ENCODE measurements around the gene CDC42BPA.
"Not testable (repeated sequence)": the region's sequence is repeated elsewhere in the genome, so short reads cannot be mapped to it uniquely, and the experiment has no call there.

Gene CDC42BPA

DNA sequence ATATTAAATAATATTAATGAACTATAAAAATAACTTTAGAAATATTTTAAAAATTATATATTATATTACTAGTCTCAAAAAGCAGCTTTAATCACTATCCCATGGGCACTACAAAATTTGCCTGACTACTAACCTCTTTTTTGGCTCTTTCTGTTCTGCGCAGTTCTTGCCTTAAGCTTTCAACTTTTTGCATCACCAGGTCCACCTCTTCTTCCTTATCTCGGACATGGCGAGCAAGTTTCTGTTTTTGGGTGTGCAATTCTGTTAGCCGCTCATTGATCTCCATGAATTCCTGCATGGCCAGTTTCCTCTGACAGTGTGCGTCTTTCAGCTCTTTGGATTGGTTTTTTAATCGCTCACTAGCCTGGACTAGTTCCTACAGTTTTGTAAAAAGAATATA lies 205.8 kb downstream of the CDC42BPA start:
- DNase-seq, result no peak

DNA sequence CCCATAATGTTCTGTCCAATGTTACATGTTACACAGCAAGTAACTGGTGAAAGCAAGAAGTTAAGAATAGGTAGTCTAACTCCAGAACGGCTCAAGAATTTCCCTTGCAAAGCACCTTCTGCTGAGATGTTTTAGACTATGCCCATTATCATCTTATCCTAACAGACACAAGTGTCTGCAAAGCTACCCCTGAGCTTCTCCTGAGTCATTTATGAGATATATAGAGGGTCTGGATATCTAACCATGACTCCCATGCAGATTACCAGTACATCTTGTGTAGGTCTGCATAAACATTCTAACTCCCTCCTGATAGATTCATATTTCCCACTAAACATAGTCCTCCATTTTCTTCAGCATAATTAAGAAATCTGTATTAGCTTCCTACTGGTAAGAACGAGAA lies 206.5 kb downstream of the CDC42BPA start:
- no peak for DNase-seq

DNA sequence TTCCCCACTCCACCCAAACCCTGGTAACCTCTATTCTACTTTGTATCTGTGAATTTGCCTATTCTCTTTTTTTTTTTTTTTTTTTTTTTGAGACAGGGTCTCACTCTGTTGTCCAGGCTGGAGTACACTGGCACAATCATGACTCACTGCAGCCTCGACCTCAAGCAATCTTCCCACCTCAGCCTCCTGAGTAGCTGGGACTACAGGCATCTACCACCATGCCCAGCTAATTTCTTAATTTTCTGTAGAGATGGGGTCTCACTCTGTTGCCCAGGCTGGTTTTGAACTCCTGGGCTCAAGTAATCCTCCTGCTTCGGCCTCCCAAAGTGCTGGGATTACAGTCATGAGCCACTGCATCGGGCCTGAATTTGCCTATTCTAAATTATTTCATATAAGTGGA lies 213.0 kb downstream of the CDC42BPA start:
- not testable (repeated sequence) for DNase-seq

- DNase-seq, result no peak
Measured at GRCh38 chr1:227102056-227102455, 216.2 kb downstream of the CDC42BPA start.

- no peak for DNase-seq
Measured at GRCh38 chr1:227094249-227094966, 223.9 kb downstream of the CDC42BPA start.

DNA sequence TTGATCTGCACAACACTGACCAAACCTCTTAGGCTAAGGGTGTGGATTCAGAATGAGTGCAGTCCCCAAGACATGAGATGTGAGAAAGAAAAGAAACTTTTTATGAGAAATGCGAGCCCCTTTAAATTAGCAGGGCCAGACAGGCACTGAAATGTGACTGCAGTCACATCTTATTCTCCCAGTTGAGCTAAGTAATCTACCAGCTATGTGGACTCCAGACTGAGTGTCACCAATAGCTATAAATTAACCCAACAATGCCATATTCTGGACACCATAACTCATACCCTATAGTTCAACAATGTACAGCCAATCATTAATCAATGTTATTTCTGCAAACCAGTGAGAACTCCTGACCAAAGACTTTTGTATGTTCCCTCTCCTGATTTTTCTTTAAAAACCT lies 225.0 kb downstream of the CDC42BPA start:
- DNase-seq, result no peak

DNA sequence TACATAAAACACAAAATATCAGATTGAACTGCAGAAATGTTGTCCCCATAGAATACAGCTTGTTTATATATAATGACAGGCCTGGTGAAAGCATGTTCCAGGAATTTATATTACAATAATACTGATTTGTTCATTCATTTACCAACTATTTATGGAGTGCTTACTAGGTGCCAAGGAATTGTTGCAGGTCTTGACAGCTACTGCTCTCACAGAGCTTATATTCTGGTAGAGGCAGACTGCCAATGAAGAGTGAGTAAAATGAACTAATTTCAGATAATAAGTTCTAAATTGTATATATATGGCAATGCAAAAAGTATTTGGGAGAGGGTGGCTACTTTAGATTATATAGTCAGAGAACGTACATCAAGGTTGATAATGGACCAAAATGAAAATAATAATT lies 226.2 kb downstream of the CDC42BPA start:
- no peak for DNase-seq

- no peak for DNase-seq
Measured at GRCh38 chr1:227086636-227087035, 231.7 kb downstream of the CDC42BPA start.

GRCh38 chr1:227082999-227083746 lies 235.1 kb downstream of the CDC42BPA start:
- DNase-seq, result no peak

DNA sequence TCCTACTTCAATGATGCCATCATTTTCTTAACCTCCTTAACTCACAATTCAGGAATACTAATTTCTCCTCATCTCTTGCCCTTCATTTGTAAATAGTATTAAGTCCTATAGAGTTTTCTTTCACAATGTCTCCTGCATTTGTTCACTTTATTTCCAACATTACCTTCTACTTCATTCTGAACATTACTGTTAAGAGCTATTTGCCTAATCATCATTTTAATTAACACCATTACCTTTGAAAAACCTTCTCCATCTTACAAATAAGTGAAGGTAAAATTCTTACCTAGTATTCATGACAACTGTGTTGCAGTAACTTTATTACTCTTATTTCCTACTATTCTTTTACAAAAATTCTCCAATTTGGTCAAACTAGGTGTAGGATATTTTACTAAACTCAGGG lies 240.5 kb downstream of the CDC42BPA start:
- no peak for DNase-seq

DNA sequence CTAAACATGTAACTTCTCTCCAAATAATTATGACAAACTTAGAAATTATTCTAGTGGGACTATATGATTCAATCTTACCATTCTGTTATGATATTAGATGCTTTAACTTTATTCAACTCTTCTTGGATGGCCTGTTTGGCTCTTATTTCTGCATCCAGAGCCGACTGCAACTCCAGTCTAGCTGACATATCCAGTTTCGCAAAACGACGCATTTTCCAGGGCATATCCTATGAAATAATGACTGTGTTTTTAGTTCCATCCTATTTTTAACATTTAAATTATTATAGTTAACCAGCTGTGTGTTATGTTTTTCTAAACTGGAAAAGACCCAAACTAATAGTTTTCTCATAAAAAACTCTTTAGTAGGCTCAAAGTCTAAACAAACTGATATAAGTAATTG lies 244.5 kb downstream of the CDC42BPA start:
- DNase-seq, result no peak

- DNase-seq, result no peak
Measured at GRCh38 chr1:227072991-227073390, 245.3 kb downstream of the CDC42BPA start.

- no peak for DNase-seq
Measured at GRCh38 chr1:227071895-227072587, 246.3 kb downstream of the CDC42BPA start.

DNA sequence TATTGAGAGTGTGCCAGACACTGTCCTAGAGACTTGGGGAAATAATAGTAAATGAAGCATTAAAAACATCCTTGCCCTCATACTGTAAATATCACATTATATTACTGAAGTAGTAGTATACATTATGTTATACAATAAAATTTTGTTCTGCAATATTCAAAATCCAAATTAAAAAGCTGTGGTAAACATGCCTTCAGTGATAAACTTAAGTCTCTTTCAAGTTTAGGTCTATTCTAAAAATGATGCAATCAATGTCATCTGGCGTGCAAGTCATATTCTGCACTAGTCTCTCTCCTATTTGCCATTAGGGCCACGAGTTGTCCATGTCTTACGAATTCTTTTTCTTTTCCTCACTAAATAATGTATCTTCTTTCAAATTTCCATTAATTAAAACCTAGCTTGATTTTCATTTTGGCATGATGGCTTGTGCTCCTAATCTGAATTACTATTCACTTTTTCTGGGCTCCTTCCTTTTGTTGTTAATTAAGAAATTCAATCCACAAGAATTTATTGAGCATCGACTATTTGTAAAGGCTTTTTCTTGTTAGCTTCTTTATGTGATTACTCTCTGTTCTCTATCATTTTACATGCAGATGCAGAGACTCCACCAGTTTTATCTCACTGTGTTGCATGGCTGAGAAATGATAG lies 247.5 kb downstream of the CDC42BPA start:
- DNase-seq, result no peak

DNA sequence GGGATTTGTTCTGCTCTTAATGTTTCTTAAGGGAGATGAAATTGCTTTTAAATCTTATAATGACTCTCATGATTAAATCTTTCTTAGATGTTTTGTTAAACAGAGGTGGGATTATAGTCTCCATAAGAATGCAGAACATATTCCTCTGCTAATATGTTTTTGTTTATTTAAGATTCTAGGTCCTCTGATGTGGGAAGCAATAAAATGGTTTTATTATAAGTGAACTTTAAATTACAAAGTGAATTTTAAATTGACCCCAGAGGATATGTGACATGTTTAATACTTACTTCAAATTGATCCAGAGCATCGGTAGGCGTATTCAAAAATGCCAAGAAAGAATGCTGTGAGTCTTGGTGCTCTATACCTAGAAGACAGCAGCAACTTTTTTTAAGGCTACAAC lies 248.8 kb downstream of the CDC42BPA start:
- DNase-seq, result no peak

DNA sequence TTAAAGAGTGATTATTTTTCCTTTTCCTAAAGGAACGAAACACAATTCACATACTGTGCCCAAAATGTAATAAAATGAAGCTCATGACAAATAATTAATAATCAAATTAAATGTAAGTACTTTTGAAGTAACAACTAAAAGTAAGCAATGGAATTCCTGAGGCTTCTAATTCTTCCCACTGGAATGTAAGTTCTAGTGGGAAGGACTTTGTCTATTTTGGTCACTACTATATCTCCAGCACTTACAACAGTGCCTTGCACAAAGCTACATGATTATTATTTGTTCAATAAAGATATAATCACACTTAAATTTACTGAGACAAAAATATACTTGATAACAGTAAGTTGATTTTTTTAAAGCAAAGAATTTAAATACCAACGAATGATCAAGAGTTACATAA lies 249.4 kb downstream of the CDC42BPA start:
- DNase-seq, result no peak

GRCh38 chr1:227066999-227067398 lies 251.3 kb downstream of the CDC42BPA start:
- no peak for DNase-seq

GRCh38 chr1:227065311-227065710 lies 253.0 kb downstream of the CDC42BPA start:
- DNase-seq, result no peak

DNA sequence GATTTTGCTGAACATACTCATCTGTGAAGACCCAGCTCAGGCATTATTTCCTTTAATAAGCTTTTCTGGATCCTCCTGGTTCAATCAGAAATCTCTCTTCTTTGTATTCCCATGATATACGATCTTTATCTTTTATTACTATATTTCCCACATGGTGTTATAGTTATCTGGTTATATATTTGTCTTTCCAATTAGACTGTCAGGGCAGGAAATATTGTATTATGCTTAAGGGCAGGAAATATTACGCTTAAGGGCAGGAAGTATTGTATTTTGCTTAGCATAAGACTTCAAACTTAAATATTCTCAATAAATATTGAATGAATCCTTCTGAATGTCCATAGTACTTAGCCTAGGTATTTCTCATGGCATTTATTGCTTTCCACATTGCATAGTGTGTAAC lies 256.0 kb downstream of the CDC42BPA start:
- no peak for DNase-seq

GRCh38 chr1:227059076-227059475 lies 259.2 kb downstream of the CDC42BPA start:
- DNase-seq, result no peak

DNA sequence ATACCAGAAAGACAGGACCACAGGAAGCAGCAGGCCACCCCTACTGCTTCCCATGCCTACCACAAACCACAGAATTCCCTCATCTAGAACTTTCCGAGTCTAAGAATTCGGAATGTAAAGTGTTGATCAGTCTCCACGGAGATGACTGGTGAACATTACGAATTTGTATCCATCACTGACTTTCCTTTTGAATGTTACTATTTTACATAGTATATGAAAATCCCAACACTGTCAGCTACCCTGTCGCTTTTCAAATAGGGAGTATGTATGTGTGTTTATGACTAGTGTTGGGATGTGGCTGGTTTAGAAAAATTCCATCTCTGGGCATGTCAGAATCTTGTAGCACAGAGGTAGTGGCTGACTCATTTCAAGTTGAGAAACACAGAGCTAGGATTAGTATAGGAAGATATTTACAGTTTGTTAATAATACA lies 260.0 kb downstream of the CDC42BPA start:
- DNase-seq, result no peak

DNA sequence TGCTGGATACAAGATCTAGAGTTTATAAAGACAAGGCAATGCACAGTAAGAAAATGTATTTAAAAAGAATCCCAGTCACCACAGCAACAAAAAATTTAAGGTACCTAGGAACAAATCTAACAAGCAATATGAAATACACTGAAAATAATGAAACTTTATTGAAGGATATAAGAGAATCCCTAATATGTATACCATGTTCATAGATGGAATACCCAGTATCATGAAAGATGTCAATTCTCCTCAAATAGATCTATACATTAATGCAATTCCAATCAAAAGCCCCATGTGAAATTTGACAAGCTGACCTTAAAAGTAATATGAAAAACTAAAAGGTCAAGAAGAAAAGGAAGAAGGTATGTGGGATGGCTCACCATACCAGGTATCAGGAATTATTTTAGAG lies 269.0 kb downstream of the CDC42BPA start:
- no peak for DNase-seq

DNA sequence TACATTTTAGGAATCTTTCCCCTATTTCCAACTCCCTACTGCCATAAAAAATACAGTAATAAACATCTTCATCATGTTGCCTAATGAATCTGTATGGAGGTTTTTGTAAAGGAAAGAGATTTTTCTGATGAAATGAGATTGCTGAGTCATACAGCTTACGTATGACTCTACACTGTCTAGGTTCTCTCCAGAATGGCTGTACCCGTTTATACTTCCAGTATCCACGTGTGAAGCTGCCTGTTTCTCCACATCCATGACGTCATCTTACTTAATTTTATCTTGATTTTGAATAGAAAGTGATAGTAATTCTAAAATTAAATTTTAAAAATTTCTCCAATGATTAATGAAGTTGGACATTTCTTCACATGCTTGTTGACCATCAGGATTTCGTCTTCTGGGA lies 274.5 kb downstream of the CDC42BPA start:
- DNase-seq, result no peak
